ENCODE measurements around the gene CLCNKB.

CLCNKB gene

DNA sequence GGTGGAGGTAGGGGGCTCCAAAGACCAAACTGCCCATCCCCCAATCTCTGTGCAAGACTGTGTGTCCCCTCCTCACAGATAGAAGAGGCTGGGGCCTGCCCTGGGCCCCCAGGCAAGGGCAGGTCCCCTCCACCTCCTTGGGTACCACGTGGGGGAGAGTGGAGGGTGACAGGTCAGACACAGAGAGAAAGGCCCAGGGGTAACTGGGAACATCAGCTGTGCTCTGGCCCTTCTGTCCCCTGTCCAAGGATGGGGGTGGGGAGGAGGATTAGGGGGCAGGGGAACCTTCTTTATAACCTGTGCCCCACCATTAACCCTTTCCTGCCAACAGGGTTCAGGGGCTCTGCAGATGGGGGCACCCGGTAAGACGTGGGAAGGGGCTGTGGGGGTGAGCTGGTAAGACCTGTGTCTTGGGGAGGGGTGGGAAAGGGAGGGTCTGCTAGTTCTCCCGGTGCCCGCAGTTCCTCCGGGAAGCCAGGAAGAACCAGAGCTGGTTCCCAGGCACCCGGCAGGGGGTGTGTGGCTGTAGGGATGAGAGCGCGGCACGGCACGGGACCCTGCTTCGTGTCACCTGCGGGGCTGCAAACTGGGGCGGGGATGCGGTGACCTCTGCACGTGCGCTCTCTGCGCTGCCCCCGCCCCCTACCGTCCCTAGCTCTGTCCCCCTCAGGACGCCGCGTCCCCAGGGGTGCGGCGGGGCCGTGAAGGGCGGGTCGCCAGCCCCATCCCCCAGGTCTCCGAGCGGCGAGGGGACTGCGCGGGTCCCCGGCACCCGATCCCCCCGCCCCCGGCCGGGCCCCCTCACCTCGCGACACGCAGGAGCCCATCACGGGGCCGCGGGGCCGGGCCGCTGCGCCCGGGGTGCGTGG is 29.3 kb downstream of the CLCNKB start:
- no peak for FAIRE-seq
- TF ChIP-seq, protein P1, sequence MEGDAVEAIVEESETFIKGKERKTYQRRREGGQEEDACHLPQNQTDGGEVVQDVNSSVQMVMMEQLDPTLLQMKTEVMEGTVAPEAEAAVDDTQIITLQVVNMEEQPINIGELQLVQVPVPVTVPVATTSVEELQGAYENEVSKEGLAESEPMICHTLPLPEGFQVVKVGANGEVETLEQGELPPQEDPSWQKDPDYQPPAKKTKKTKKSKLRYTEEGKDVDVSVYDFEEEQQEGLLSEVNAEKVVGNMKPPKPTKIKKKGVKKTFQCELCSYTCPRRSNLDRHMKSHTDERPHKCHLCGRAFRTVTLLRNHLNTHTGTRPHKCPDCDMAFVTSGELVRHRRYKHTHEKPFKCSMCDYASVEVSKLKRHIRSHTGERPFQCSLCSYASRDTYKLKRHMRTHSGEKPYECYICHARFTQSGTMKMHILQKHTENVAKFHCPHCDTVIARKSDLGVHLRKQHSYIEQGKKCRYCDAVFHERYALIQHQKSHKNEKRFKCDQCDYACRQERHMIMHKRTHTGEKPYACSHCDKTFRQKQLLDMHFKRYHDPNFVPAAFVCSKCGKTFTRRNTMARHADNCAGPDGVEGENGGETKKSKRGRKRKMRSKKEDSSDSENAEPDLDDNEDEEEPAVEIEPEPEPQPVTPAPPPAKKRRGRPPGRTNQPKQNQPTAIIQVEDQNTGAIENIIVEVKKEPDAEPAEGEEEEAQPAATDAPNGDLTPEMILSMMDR (IDR thresholded peaks at IDR 0.05; ENCODE audit: insufficient read depth, missing control alignments): no peak
- DNase-seq (ENCODE audit: insufficient read length, low spot score): no peak

GRCh38 chr1:16073490-16074119 is 30.0 kb downstream of the CLCNKB start, which contains the start of gene FAM131C:
TSS of gene FAM131C (minus strand) at chr1:16073651. CDS start at chr1:16073442, 209 bp downstream.
- TF ChIP-seq, protein P1 (IDR thresholded peaks at IDR 0.05; ENCODE audit: insufficient read depth, missing control alignments): peak; percentile 34
- no peak for FAIRE-seq
- DNase-seq (ENCODE audit: insufficient read length, low spot score): peak; percentile 42

DNA sequence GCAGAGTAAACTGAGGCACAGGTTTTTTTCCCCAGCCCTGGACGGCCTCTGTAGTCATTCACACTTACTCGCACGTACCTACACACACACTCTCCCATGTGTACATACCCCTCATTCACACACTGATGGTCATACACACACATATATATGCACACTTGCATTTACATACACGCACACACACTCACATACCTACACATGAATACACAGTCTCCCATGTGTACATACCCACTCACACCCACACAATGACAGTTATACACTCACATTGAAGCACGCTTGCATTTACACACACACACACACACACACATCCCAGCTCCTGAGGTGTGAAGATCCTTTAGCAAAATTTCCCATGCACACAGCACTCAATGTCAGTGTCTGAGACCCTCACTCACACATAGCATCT is 30.6 kb downstream of the CLCNKB start:
- TF ChIP-seq, protein P1 (IDR thresholded peaks at IDR 0.05; ENCODE audit: insufficient read depth, missing control alignments): no peak
- DNase-seq (ENCODE audit: insufficient read length, low spot score) (no peak), FAIRE-seq (no peak)

- DNase-seq (ENCODE audit: insufficient read length, low spot score) (no peak), FAIRE-seq (no peak)
- TF ChIP-seq, protein P1 (IDR thresholded peaks at IDR 0.05; ENCODE audit: insufficient read depth, missing control alignments): no peak
Observed at GRCh38 chr1:16075337-16076030, 31.9 kb downstream of the CLCNKB start.

DNA sequence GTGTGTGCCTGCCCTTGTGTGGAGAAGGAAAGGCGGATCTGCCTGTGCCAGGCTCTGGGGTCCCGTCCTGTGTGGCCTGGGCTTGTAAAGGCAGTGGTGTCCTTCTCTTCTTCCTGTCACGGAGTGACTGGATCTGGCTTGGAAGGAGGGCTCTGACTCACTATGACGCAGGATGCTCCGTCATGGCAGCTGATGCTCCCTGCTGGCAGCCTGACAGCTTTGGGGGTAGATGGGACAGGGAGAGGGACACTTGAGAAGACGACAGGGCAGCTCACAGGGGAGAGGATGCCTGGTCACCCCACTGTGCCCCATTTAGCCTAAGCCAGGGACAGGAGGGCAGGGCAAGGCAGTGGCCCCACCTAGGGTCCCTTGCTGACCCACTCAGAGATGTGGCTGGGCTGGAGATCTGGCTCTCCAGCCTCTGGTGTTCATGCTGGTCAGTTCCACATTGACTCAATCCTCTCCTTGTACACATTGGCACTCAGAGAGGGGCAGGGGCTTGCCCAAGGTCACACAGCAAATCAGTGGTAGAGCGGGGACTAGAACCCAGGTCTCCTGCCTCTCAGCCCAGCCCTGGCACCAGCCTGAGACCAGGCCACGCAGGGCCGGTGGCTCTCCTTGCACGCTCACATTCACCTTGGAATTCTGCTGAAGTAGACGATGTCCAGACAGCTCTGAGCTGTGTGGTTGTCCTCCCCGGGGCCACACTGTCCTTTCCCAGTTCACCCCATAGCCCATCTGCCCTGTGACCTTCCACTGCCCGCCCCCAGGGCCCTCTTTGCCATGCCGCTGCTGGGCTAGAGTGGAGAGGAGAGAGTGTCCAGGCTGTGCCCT is 32.7 kb downstream of the CLCNKB start:
- FAIRE-seq (no peak), DNase-seq (ENCODE audit: insufficient read length, low spot score) (no peak)
- TF ChIP-seq, protein P1 (IDR thresholded peaks at IDR 0.05; ENCODE audit: insufficient read depth, missing control alignments): no peak

GRCh38 chr1:16076865-16077238 is 33.3 kb downstream of the CLCNKB start:
- DNase-seq (ENCODE audit: insufficient read length, low spot score) (no peak), FAIRE-seq (no peak)
- TF ChIP-seq, protein P1 (IDR thresholded peaks at IDR 0.05; ENCODE audit: insufficient read depth, missing control alignments): no peak

All from D721Med (cell line).